ENCODE measurements around the gene MAD1L1. TPM values are rescaled to one million over a fixed set of nuclear protein-coding genes. Genes with fewer than 3 reads are reported as not detected.

The MAD1L1 gene
- total RNA-seq, 2 donors from 2014 or later, result 39.5 to 79.4 TPM

DNA sequence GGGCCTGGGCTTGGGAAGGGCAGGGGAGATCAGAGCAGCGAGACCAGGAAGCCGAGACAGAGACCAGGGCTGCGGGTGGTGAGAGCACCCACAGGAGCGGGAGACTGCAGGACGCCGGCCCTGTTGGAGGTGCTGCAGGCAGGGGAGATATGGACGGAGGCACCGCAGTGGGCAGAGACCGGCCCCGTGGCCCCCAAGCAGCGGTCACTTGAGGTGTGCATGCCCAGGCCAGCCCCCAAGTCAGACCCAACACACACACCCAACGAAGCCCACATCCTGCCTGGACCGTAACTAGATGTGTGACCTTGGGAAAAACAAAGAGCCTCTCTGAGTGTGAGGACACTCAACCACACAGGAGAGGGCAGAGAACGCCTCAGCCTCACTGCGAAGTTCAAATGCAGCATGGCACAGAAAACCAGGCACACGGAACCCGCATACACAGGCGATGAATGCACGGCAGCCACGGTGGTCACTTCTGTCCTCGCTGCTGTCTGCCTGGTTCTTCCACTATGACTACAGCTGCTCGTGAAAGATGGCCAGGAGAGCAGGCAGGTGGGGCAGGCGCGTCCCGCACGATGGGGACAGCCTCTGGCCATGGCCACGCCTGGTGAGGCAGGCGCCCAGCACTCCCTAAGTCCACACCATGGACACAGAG lies 214.7 kb downstream of the MAD1L1 start:
- DNase-seq (ENCODE audit: low spot score), result peak; percentile 51
- Mint-ChIP-seq H3K36me3 (no peaks in the 10 kb centered on the region), H3K9me3 (no peaks in the 10 kb centered on the region), H3K27ac (no peak overlapping the region), H3K4me1 (ENCODE audit: low read depth in 2 of 2) (peaks cover 25 to 38% of the 10 kb centered on the region in 2 donors), H3K27me3 (peaks cover 0 to 7% of the 10 kb centered on the region in 2 donors), H3K4me3 (no peak overlapping the region)
- ATAC-seq, result no peak

DNA sequence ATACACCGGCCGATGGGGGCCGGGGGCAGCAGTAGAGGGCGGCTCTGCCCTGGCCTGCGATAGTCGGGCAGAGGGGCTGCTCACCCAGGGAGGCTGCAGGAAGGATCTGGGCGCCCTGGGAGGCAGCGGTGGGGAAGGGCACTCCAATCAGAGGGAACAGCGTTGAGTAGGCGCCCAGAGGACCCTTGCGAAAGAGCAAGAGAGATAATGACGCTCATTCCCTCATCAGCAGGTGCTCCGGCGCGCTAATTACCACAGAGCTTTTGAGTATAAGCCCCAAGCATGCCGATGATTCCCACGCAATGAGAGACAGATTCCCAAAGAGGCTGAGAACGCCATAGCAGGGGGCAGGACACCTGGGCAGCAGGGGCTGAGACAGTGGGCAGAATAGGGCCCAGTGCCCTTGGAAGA lies 215.3 kb downstream of the MAD1L1 start:
- DNase-seq (ENCODE audit: low spot score), result peak; percentile 37
- H3K4me3 Mint-ChIP-seq, result no peak overlapping the region
- H3K9me3 Mint-ChIP-seq, result no peaks in the 10 kb centered on the region
- no peak overlapping the region for H3K27ac Mint-ChIP-seq
- no peak for ATAC-seq
- H3K4me1 Mint-ChIP-seq (ENCODE audit: low read depth in 2 of 2), result peaks cover 25 to 41% of the 10 kb centered on the region in 2 donors
- H3K36me3 Mint-ChIP-seq, result no peaks in the 10 kb centered on the region
- H3K27me3 Mint-ChIP-seq, result peaks cover 0 to 4% of the 10 kb centered on the region in 2 donors

DNA sequence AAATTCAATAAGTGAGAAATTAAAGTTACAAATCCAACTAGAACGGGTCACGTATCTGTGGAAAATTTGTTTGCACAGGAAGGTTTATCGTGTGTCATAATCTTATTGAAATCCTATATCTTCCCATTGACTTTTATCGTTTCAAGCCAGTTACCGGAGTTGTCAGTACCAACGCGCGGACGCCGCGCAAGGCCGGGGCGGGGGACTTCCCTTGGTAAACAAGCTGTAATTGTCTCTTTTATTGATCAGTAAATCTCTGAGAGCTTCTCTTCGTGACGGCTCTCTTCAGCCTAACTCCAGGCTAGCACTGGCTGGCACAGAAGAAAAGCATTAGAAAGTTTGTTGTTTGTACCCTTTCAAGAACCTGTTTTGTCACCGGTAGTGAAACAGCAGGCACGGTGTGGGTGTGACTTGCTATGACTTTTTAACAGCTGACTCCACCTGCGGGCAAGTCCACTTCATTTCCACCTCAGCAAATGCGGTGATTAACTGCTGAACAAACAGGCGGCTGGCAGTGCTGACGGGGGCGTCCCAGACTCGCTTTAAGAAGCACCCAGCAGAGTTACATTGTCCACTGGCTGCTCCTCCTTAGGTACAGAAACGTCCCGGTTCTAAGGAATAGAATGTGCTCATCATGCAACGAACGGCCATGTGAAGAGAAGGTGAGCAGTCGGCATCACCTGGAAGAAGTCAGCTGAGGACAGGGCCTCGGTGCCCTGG lies 215.8 kb downstream of the MAD1L1 start:
- H3K27ac Mint-ChIP-seq, result no peak overlapping the region
- H3K4me3 Mint-ChIP-seq, result no peak overlapping the region
- peak; percentile 54 for DNase-seq (ENCODE audit: low spot score)
- peaks cover 25 to 41% of the 10 kb centered on the region in 2 donors for H3K4me1 Mint-ChIP-seq (ENCODE audit: low read depth in 2 of 2)
- H3K27me3 Mint-ChIP-seq, result peaks cover 0 to 4% of the 10 kb centered on the region in 2 donors
- H3K36me3 Mint-ChIP-seq, result no peaks in the 10 kb centered on the region
- no peak for ATAC-seq
- H3K9me3 Mint-ChIP-seq, result no peaks in the 10 kb centered on the region

DNA sequence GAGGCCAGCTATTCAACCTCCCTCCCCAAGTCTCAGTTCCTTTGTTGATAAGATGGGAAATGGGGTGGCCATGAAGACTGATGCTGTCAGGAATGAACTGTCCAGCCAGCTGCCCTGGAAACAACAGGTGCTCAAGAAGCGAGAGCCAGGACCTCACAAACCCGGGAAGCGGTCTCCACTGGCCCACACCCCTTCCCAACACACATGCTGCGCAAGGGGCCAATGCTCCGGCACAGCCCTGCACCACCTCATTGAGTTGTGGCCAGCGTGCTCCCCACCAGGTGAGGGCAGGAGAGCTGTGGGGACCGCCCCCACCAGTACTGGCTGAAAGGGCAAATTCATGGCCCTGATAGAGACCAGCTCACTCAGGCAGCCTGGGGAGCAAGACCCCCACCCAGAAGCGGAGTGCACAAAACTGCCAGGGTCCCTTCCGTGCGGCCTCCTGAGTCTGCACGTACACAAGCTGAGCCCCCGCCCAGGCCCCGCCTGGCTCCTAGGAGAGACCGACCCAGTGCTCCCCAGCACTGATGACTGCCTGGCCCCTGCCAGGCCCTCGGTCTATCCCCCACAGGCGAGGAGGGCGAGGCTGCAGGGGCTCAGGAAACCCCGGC lies 216.6 kb downstream of the MAD1L1 start:
- Mint-ChIP-seq H3K4me3 (no peak overlapping the region), H3K27ac (no peak overlapping the region), H3K4me1 (ENCODE audit: low read depth in 2 of 2) (peaks cover 22 to 40% of the 10 kb centered on the region in 2 donors), H3K36me3 (no peaks in the 10 kb centered on the region), H3K27me3 (peaks cover 0 to 4% of the 10 kb centered on the region in 2 donors), H3K9me3 (no peaks in the 10 kb centered on the region)
- DNase-seq (ENCODE audit: low spot score), result peak; percentile 23
- ATAC-seq, result no peak

DNA sequence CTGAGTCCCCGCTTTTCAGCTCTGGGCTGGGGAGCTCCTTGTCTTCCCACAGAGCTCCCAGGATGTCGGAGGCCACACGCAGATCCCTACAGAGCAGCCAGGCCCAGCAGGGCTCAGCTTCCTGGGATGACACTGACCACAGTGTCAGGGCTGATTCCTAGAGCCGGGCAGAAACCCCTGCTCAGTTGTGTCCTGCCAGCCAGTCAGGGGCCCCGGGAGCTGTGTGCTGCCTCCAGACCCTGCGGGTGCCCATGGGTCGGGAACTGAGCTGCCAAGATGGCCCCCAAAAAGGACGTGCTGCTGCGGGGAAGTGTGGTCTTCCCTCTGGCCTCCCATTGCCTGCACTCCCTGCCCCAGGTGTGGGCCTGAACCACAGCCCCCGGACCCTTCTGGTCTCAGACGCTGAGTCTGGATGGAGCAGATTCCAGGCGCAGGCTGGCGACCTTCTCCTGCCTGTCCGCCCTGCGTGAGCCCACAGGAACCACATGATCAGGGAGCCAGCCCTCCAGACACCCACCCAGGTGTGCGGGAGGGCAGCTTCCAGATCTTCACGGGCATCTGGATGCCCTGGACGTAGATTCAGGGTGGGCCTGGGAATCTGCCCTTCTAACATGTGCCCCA lies 217.4 kb downstream of the MAD1L1 start:
- no peaks in the 10 kb centered on the region for H3K9me3 Mint-ChIP-seq
- no peak overlapping the region for H3K4me3 Mint-ChIP-seq
- H3K27me3 Mint-ChIP-seq, result no peaks in the 10 kb centered on the region
- no peak overlapping the region for H3K27ac Mint-ChIP-seq
- peak; percentile 57 for DNase-seq (ENCODE audit: low spot score)
- H3K4me1 Mint-ChIP-seq (ENCODE audit: low read depth in 2 of 2), result peaks cover 14 to 33% of the 10 kb centered on the region in 2 donors
- H3K36me3 Mint-ChIP-seq, result no peaks in the 10 kb centered on the region
- ATAC-seq, result no peak

DNA sequence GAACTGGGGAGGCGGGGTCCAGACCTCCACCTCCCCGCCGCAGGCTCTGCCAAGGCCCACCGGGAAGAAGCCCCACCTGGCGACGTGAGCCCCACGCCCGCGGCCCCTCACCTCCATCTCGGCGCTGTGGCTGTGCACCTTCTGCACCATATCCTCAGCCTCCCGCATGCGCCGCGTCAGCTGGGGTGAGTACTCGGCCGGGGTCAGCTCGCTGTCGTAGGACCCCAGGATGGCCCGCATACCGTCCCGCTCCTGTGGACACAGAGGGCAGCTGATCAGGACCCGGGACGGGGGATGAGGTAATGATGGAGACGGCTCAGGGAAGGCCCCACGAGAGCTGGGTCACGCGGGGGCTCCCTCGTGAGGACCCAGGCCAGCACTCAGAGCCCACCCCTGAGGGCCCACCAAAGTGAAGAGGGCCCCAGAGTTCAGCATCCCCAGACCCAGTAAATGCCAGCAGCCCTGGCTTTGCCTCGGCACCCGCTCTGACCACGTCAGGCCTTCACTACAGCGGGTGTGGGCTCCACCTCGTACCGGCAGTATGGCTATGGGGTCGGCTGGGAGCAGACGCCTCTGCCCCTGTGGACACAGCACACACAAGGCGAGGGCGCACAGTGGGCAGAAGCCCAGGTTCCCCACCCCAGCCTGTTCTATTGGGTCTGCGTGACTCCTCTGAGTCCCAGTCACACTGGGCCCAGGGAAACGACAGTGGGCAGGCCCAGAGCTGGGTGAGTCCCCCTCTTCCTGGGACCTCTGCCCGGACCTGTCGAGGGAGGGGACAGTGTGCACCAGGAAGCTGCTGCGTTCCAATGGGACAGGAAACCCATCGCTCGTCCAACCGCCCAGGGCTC lies 218.1 kb downstream of the MAD1L1 start:
- Mint-ChIP-seq H3K27ac (no peak overlapping the region), H3K27me3 (no peaks in the 10 kb centered on the region), H3K4me3 (no peak overlapping the region), H3K9me3 (no peaks in the 10 kb centered on the region), H3K36me3 (no peaks in the 10 kb centered on the region), H3K4me1 (ENCODE audit: low read depth in 2 of 2) (peaks cover 8 to 26% of the 10 kb centered on the region in 2 donors)
- no peak for ATAC-seq
- peak; percentile 62 for DNase-seq (ENCODE audit: low spot score)

DNA sequence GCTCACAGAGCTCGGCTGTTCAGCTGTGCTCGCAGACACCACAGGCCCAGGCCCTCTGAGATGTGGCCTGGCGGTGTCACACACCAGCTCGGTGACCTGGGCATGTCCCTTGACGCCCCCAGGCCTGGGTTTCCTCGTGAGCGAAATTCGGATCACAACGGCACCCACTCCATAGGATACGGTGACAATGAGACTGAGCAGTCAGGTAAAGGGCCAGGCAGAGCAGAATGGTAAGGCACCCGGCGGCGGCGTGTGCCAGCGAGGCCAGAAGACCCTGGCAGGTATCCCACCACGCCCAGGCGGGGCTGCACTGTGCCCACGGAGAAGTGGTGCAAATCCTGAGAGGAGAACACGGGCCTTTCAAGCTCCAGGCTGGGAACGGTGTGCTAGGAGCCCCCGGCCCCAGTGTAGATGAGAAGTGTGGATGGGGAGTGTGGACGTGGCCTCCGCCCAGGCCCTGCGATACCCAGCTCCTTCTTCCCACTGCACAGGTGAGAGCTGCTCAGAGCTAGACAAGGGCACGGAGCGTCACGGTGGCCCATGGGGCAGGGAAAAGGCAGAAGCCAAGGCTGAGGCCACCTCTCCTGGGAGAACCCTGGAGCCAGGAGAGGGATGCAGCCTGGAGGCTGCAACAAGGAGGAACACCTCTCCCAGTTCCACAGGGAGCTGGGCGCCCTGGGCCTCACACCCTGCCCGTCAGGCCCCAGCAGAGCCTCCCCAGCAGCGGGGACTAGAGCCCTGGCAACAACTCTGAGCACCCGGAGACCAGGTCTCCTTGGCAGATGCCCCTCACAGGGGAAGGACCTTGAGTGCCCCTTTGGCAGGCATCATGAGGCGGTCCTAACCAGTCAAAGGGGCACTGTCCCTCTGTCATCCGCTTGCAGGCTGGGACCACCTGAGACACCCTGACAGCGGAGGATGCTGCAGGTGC lies 219.1 kb downstream of the MAD1L1 start:
- no peak overlapping the region for H3K4me3 Mint-ChIP-seq
- no peak overlapping the region for H3K27ac Mint-ChIP-seq
- no peaks in the 10 kb centered on the region for H3K36me3 Mint-ChIP-seq
- no peaks in the 10 kb centered on the region for H3K9me3 Mint-ChIP-seq
- peaks cover under 1 to 19% of the 10 kb centered on the region in 2 donors for H3K4me1 Mint-ChIP-seq (ENCODE audit: low read depth in 2 of 2)
- H3K27me3 Mint-ChIP-seq, result no peaks in the 10 kb centered on the region
- ATAC-seq (no peak), DNase-seq (ENCODE audit: low spot score) (peak; percentile 34)

DNA sequence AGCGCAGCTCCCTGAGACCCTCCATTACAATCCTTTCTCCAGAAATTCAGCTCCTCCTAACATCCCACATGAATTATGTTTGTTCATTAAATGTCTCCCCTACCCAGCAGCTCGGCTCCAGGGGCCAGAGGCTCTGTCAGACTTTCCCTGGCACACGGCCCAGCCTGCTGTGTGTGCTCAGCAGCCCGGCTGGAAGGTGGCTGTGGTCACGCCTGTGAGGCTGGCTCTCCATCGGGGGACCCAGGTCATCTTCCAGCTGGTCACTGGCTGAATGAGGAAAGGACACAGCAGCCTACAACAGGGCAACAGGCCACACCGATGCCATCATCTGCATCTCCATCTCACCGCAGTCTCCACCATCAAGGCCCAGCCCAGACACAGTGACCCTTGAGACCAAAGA lies 219.8 kb downstream of the MAD1L1 start:
- DNase-seq (ENCODE audit: low spot score), result no peak
- H3K36me3 Mint-ChIP-seq, result no peaks in the 10 kb centered on the region

DNA sequence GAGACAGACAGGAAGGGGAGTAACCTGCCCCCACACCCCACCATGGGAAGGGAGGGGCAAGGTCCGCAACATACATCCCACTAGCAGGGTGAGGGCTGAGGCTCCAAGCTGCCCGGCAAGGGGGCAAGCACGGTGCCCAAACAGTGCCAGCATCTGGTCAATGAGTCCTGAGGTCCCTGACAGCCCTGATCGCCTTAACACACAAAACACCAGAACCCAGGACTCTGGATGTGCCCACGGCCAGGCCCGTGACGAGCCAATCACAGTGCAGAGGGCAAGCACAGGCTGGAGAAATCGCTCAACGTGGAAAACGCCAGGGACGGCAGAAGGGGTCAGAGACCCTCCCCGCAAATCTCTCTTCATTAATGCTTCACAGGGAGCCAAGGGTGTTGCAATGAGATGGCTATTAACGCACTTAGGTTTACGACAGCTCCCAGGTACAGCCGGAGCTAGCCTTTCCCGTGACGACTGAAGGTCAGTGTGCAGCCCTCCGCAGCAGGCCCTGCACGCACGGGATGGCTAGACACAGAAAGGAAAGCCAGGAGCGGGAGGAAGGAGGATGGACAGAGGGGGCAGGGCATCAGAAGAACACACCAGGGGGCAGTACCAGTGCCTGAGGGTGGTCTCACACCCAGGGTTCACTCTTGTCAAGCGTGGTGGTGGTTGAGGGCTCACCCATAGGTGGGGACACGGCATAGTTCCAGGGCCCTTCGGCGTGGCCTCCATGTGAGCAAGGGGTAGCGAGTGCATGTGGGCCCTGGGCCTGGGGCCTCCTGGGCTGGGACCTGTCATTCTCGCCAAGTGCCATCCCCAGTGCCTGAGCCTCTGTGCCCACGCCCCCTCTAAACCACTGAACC lies 220.5 kb downstream of the MAD1L1 start:
- no peaks in the 10 kb centered on the region for H3K36me3 Mint-ChIP-seq
- DNase-seq (ENCODE audit: low spot score), result peak; percentile 57

More for the DNA sequence above, 219.8 kb downstream of the MAD1L1 start:
- Mint-ChIP-seq H3K27me3 (no peaks in the 10 kb centered on the region), H3K27ac (no peak overlapping the region), H3K4me1 (ENCODE audit: low read depth in 2 of 2) (peaks cover 0 to 15% of the 10 kb centered on the region in 2 donors), H3K4me3 (no peak overlapping the region), H3K9me3 (no peaks in the 10 kb centered on the region)
- no peak for ATAC-seq

DNA sequence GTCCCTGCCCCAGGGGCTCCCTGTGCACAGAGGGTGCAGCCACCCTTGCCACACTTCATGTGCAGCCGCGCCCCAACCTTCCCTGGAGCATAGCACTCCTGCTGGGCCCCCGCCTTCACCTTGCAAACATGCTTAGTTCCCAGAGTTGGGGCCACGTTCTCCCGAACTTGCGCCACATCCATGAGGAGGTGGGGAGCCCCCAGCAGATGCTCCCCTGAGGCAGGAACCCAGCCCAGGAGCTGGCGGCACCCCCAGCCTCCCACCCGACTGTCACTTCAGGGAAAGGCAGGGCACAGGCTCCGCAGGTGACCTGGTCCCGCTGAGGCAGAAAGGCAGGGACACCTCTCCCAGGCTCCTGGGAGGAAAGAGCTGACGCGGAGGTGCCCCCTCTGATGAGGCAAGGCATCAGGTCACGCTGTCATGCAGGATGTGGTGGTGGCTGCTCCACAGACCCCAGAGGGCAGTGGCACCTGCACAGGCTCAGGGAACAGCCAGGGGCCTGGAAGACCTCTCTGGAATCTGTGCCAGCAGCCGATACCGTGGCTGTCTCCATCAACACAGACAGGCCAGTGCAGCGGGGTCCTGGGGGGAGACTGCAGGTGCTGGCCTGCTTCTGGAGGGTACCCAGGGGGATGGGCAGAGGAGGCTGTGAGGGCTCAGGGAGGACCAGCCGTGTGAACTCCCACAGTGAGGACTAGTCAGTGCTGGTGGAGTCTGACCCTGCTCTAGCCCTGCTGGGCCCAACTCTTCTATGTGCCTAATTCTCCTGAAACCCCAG lies 221.3 kb downstream of the MAD1L1 start:
- Mint-ChIP-seq H3K27me3 (peaks cover 0 to under 1% of the 10 kb centered on the region in 2 donors), H3K4me1 (ENCODE audit: low read depth in 2 of 2) (peaks cover 2 to 10% of the 10 kb centered on the region in 2 donors), H3K36me3 (no peaks in the 10 kb centered on the region), H3K4me3 (no peak overlapping the region), H3K9me3 (no peaks in the 10 kb centered on the region), H3K27ac (no peak overlapping the region)
- ATAC-seq (no peak), DNase-seq (ENCODE audit: low spot score) (peak; percentile 54)

More for the DNA sequence above, 220.5 kb downstream of the MAD1L1 start:
- no peak for ATAC-seq
- Mint-ChIP-seq H3K4me1 (ENCODE audit: low read depth in 2 of 2) (peaks cover 0 to 9% of the 10 kb centered on the region in 2 donors), H3K4me3 (no peak overlapping the region), H3K9me3 (no peaks in the 10 kb centered on the region), H3K27me3 (no peaks in the 10 kb centered on the region), H3K27ac (no peak overlapping the region)

DNA sequence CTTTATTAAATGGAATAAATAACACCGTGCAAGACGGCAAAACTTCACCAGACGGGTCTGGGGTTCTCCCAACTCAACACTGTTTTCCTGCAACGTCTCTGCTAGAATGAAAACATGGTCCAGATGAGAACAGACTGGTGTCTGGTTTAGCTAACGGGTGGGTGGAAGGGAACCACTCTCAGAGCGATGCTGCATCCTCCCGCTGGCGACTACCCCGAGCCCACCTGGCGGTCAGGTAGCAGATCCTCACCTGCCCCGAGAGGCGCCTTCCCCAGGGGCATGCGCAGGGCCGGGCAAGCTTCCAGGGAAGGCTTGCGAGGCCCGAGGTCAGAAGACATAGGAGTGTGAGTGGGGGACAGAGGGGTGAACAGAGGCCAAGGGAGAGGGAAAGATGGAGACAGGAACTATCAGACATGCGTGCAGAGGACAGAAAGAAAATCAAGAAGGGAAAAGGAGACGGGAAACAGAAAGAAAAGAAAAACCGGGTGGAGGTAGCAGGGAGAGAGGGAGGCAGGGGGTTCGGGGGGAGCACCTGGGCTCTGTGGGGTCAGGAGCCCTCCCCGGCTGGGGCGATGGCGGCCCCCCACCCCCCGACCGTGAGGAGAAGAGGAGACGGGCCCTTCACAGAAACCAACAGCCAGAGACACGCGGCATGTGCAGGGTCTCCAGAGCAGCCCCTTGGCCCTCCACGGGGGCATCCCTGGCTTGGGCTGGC lies 222.0 kb downstream of the MAD1L1 start:
- Mint-ChIP-seq H3K9me3 (no peaks in the 10 kb centered on the region), H3K27ac (no peak overlapping the region), H3K4me1 (ENCODE audit: low read depth in 2 of 2) (peaks cover 9 to 18% of the 10 kb centered on the region in 2 donors), H3K4me3 (no peak overlapping the region), H3K36me3 (no peaks in the 10 kb centered on the region), H3K27me3 (peaks cover 0 to 5% of the 10 kb centered on the region in 2 donors)
- ATAC-seq (no peak), DNase-seq (ENCODE audit: low spot score) (peak; percentile 57)
